Mesenchymal stem cell (in vitro differentiated cells and primary cell): Measurements from ENCODE around the gene CCNG1. TPM values are rescaled to one million over a fixed set of nuclear protein-coding genes. Genes with fewer than 3 reads are reported as not detected.
A peak's percentile ranks its signal among the peaks of the same experiment; 100 is the strongest.

Source experiments
- DNase-seq: peaks from one replicate; pipeline ENCODE4 v3.0.0-alpha.2; 2013
- H2AFZ ChIP-seq: one replicate; pipeline ENCODE4 v1.6.1; 2013; ENCODE audit warnings: low read depth, mild to moderate bottlenecking, control low read depth, inconsistent platforms, low read length, moderate library complexity
- H2AK5ac ChIP-seq: 2 replicates; pipeline ENCODE4 v1.6.1; 2013; ENCODE audit warnings: low read length, moderate library complexity, mild to moderate bottlenecking, inconsistent platforms; ENCODE audit not compliant: severe bottlenecking
- H2BK120ac ChIP-seq: one replicate; pipeline ENCODE4 v1.6.1; 2013; ENCODE audit warnings: low read depth, mild to moderate bottlenecking, inconsistent platforms, low read length, moderate library complexity
- H2BK12ac ChIP-seq, 2 experiments: one replicate each; pipeline ENCODE4 v1.6.1; 2013; ENCODE audit warnings: inconsistent platforms in 2 of 2, low read length in 2 of 2, mild to moderate bottlenecking in 2 of 2, moderate library complexity in 2 of 2, control low read depth in 1 of 2
- H2BK15ac ChIP-seq: one replicate; pipeline ENCODE4 v1.6.1; 2013; ENCODE audit warnings: mild to moderate bottlenecking, low read depth, inconsistent platforms; ENCODE audit not compliant: poor library complexity, severe bottlenecking
- H2BK5ac ChIP-seq: 2 replicates; pipeline ENCODE4 v1.6.1; 2013; ENCODE audit warnings: low read depth, mild to moderate bottlenecking, low read length, control low read depth, inconsistent platforms; ENCODE audit not compliant: poor library complexity, severe bottlenecking
- H3K14ac ChIP-seq, 2 experiments: one replicate each; pipeline ENCODE4 v1.6.1; 2013; ENCODE audit warnings: inconsistent platforms in 2 of 2, low read length in 2 of 2, control low read depth in 1 of 2, mild to moderate bottlenecking in 1 of 2, moderate library complexity in 1 of 2
- H3K18ac ChIP-seq, 2 experiments: one replicate each; pipeline ENCODE4 v1.6.1; 2013; ENCODE audit warnings: inconsistent platforms in 2 of 2, low read length in 2 of 2, control low read depth in 1 of 2, low read depth in 1 of 2, mild to moderate bottlenecking in 1 of 2
- H3K23ac ChIP-seq, 2 experiments: one replicate each; pipeline ENCODE4 v1.6.1; 2013; ENCODE audit warnings: inconsistent platforms in 2 of 2, low read length in 2 of 2, mild to moderate bottlenecking in 2 of 2, moderate library complexity in 2 of 2, control low read depth in 1 of 2
- H3K27ac ChIP-seq: 2 replicates; pipeline ENCODE4 v1.5.1; 2013; ENCODE audit warnings: mild to moderate bottlenecking, moderate library complexity, low read length, control low read depth, inconsistent platforms; ENCODE audit not compliant: poor library complexity, severe bottlenecking
- H3K27me3 ChIP-seq, 2 experiments: 2 replicates each; pipeline versions ENCODE4 v1.6.1 to v1.7.0; 2013; ENCODE audit warnings: low read length in 2 of 2, mild to moderate bottlenecking in 2 of 2, moderate library complexity in 2 of 2, control low read depth in 1 of 2, inconsistent platforms in 1 of 2; ENCODE audit not compliant: control insufficient read depth in 1 of 2, insufficient read depth in 1 of 2
- H3K36me3 ChIP-seq, 2 experiments: 2 replicates each; pipeline versions ENCODE4 v1.6.1 to v1.7.0; 2013; ENCODE audit warnings: low read length in 2 of 2, control low read depth in 1 of 2, inconsistent platforms in 1 of 2, low read depth in 1 of 2, mild to moderate bottlenecking in 1 of 2; ENCODE audit not compliant: insufficient read depth in 2 of 2, control insufficient read depth in 1 of 2
- H3K4ac ChIP-seq, 2 experiments: one replicate each; pipeline ENCODE4 v1.6.1; 2013; ENCODE audit warnings: inconsistent platforms in 2 of 2, low read length in 2 of 2, mild to moderate bottlenecking in 2 of 2, moderate library complexity in 2 of 2, control low read depth in 1 of 2, low read depth in 1 of 2
- H3K4me1 ChIP-seq: 2 replicates; pipeline ENCODE4 v1.6.1; 2013; ENCODE audit warnings: low read depth, low read length, control low read depth; ENCODE audit not compliant: control insufficient read depth, insufficient read depth
- H3K4me2 ChIP-seq: 2 replicates; pipeline ENCODE4 v1.6.1; 2013; ENCODE audit warnings: low read length, mild to moderate bottlenecking, inconsistent platforms; ENCODE audit not compliant: poor library complexity, severe bottlenecking
- H3K4me3 ChIP-seq, 2 experiments: 2 replicates each; pipeline versions ENCODE4 v1.5.1 to v1.7.0; 2013; ENCODE audit warnings: low read length in 2 of 2, mild to moderate bottlenecking in 2 of 2, control low read depth in 1 of 2, low read depth in 1 of 2; ENCODE audit not compliant: insufficient read depth in 1 of 2
- H3K79me1 ChIP-seq: replicated peaks from 2 replicates; pipeline ENCODE4 v1.6.1; 2013; ENCODE audit warnings: mild to moderate bottlenecking, control low read depth, low read length, inconsistent platforms; ENCODE audit not compliant: poor library complexity, severe bottlenecking
- H3K9ac ChIP-seq: 2 replicates; pipeline ENCODE4 v1.7.0; 2013; ENCODE audit warnings: mild to moderate bottlenecking, low read length, moderate library complexity
- H3K9me3 ChIP-seq: 2 replicates; pipeline ENCODE4 v1.7.0; 2013; ENCODE audit warnings: mild to moderate bottlenecking, low read length; ENCODE audit not compliant: control insufficient read depth
- H4K8ac ChIP-seq: one replicate; pipeline ENCODE4 v1.6.1; 2013; ENCODE audit warnings: inconsistent platforms, mild to moderate bottlenecking, low read length, moderate library complexity
- H4K91ac ChIP-seq: one replicate; pipeline ENCODE4 v1.6.1; 2013; ENCODE audit warnings: mild to moderate bottlenecking, low read length, inconsistent platforms
- WGBS: methylation state at CpG from one replicate; pipeline ENCODE4 v1.1.7; 2013; ENCODE audit warnings: mixed read lengths; 5-methylcytosine and 5-hydroxymethylcytosine counted together
- small RNA-seq: library from polyadenylated mRNA; stranded (forward); fragments of <200 nt; extraction: miRNeasy Mini kit (QIAGEN cat#:217004); gene quantifications from one replicate; pipeline ENCODE3, GENCODE V24; 2013; ENCODE audit warnings: low read depth

Gene CCNG1

DNA sequence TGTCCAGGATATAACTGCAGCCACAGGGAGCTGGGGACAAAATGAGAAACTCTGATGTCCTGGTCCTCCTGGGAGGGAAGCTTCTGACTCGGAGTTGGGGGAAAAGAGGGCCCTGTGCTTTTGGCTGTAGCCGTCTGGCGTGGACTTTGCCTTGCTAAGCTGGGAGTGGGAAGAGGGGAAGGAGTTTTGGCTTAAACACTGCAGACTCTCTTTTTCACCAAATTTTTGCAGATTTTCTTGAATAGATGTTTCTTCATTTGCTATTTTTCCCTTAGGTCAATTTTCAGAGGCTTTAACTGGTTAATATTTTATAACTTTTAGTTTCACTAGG lies 52.3 kb downstream of the CCNG1 start:
- no peak for DNase-seq
- Histone ChIP-seq H2BK5ac (peak overlapping the region; percentile 9), H2AK5ac (no peak overlapping the region), H3K4ac (no peak overlapping the region), H3K36me3 (no peaks in the 10 kb centered on the region), H3K23ac (no peak overlapping the region), H3K9me3 (no peaks in the 10 kb centered on the region), H3K4me1 (peaks cover 8% of the 10 kb centered on the region), H2BK120ac (no peak overlapping the region), H3K79me1 (peaks cover 9% of the 10 kb centered on the region), H4K8ac (no peak overlapping the region), H3K14ac (no peak overlapping the region), H2BK15ac (no peak overlapping the region), H3K9ac (no peak overlapping the region), H2AFZ (no peak overlapping the region), H3K4me3 (no peak overlapping the region), H3K27ac (no peak overlapping the region), H3K27me3 (no peaks in the 10 kb centered on the region), H2BK12ac (no peak overlapping the region), H3K18ac (no peak overlapping the region), H3K4me2 (no peak overlapping the region), H4K91ac (no peak overlapping the region)
- WGBS, result 100% methylated on average over 1 of the region's 3 CpGs

Small RNA genes lying within 50 kb of the gene (small RNA-seq; reads per million reads assigned to genes)
- gene AC008723.1, result not detected
